PC-3 (cell line): ENCODE data around the gene THEMIS. TPM values are rescaled to one million over a fixed set of nuclear protein-coding genes. Genes with fewer than 3 reads are reported as not detected.

ENCODE experiments used
- ATAC-seq: fragments of 200-7000 bp; cut with Tn5 transposase; 2 replicates; pipeline ENCODE4 v1.9.1; 2020; ENCODE audit warnings: mild to moderate bottlenecking, moderate library complexity
- BruUV-seq: library from RNA; stranded (reverse); fragments of 400-500 nt; replicated peaks from 2 replicates; lab custom pipeline; 2021; lab: Mats Ljungman, UMichigan
- CTCF ChIA-PET: fragments of 300-600 bp; sonication (Branson Sonifier 250); formaldehyde crosslinking; loops from one replicate; lab custom pipeline; 2022; ENCODE audit warnings: antibody characterized with exemption; lab: Charles Lee
- POLR2A ChIA-PET: fragments of 300-600 bp; sonication (Branson Sonifier 250); formaldehyde crosslinking; loops from one replicate; lab custom pipeline; 2022; ENCODE audit warnings: antibody characterized with exemption; ENCODE audit not compliant: unreplicated experiment; lab: Charles Lee
- DNase-seq: peaks from one replicate; pipeline ENCODE4 v3.0.0-alpha.2; 2015
- H2AFZ ChIP-seq: fragments of 300-600 bp; sonication (generic); 2 replicates; pipeline ENCODE4 v1.6.0; 2016; ENCODE audit warnings: antibody characterized with exemption, low read length
- H3F3A ChIP-seq: fragments of 300-600 bp; sonication (generic); one replicate; pipeline ENCODE4 v1.6.0; 2017; ENCODE audit warnings: antibody characterized with exemption, low read length, control low read depth, mild to moderate bottlenecking; ENCODE audit not compliant: unreplicated experiment
- H3K27ac ChIP-seq: fragments of 300-600 bp; sonication (generic); 2 replicates; pipeline ENCODE4 v1.5.1; 2016; ENCODE audit warnings: mild to moderate bottlenecking, low read length
- H3K27me3 ChIP-seq: fragments of 300-600 bp; sonication (generic); 2 replicates; pipeline ENCODE4 v1.6.1; 2016; ENCODE audit warnings: low read length, mixed read lengths
- H3K36me3 ChIP-seq: fragments of 300-600 bp; sonication (generic); 2 replicates; pipeline ENCODE4 v1.6.1; 2016; ENCODE audit warnings: low read depth, mixed run types, low read length, mixed read lengths
- H3K4me1 ChIP-seq: fragments of 300-600 bp; sonication (generic); 2 replicates; pipeline ENCODE4 v1.5.1; 2016; ENCODE audit warnings: low read length; ENCODE audit not compliant: insufficient read depth
- H3K4me2 ChIP-seq: fragments of 300-600 bp; sonication (generic); 2 replicates; pipeline ENCODE4 v1.6.0; 2016; ENCODE audit warnings: low read length
- H3K4me3 ChIP-seq: fragments of 300-600 bp; sonication (generic); 2 replicates; pipeline ENCODE4 v1.5.1; 2016; ENCODE audit warnings: mild to moderate bottlenecking, low read length, mixed read lengths
- H3K79me2 ChIP-seq: fragments of 300-600 bp; sonication (generic); 2 replicates; pipeline ENCODE4 v1.6.1; 2017; ENCODE audit warnings: low read length, mixed read lengths
- H3K9ac ChIP-seq: fragments of 300-600 bp; sonication (generic); 2 replicates; pipeline ENCODE4 v1.6.0; 2016; ENCODE audit warnings: mild to moderate bottlenecking, low read length
- H3K9me2 ChIP-seq: fragments of 300-600 bp; sonication (generic); replicated peaks from 2 replicates; pipeline ENCODE4 v1.6.1; 2016; ENCODE audit warnings: mixed run types, low read length, mixed read lengths
- H3K9me3 ChIP-seq: fragments of 300-600 bp; sonication (generic); 2 replicates; pipeline ENCODE4 v1.6.1; 2016; ENCODE audit warnings: low read length, mixed read lengths
- H4K20me1 ChIP-seq: fragments of 300-600 bp; sonication (generic); 2 replicates; pipeline ENCODE4 v1.6.1; 2016; ENCODE audit warnings: low read length, mixed read lengths
- CTCF ChIP-seq: fragments of 300-600 bp; sonication (generic); conservative IDR thresholded peaks from 2 replicates; pipeline ENCODE4 v1.5.1; 2017; ENCODE audit warnings: antibody characterized with exemption, low read depth, mild to moderate bottlenecking, low read length
- EZH2 ChIP-seq: fragments of 300-600 bp; sonication (generic); IDR thresholded peaks from one replicate; pipeline ENCODE4 v1.6.1; 2017; ENCODE audit warnings: antibody characterized with exemption, mild to moderate bottlenecking, low read length; ENCODE audit not compliant: unreplicated experiment
- EZH2phosphoT487 ChIP-seq: fragments of 300-600 bp; sonication (generic); IDR thresholded peaks from 2 replicates; pipeline ENCODE4 v1.6.1; 2018; ENCODE audit warnings: mild to moderate bottlenecking, antibody characterized with exemption, low read length, borderline replicate concordance
- intact Hi-C: fragments of 100-400 bp; cut with micrococcal nuclease; formaldehyde crosslinking; loops from 2 replicates; pipeline ENCODE4 v1.9.0; 2023
- total RNA-seq: library from RNA; depleted of rRNA; stranded (reverse); fragments of >200 nt; gene quantifications from 2 replicates; pipeline ENCODE4 v1.2.3, GENCODE V29; 2014

The THEMIS gene
- total RNA-seq, 1 experiment from 2014 or later, result not detected

GRCh38 chr6:127775371-127775770 is 125.5 kb downstream of the THEMIS start:
- TF ChIP-seq EZH2phosphoT487, result no peak
- TF ChIP-seq CTCF, result no peak
- no peak for TF ChIP-seq EZH2
- no peaks in the 10 kb centered on the region for H3K4me1 ChIP-seq
- POLR2A ChIA-PET, result no interaction called here

GRCh38 chr6:127768745-127769144 is 132.1 kb downstream of the THEMIS start:
- no peak for ATAC-seq

More at GRCh38 chr6:127775371-127775770, 125.5 kb downstream of the THEMIS start:
- intact Hi-C loops, result no loop called here
- Histone ChIP-seq H3K9me3 (no peaks in the 10 kb centered on the region), H4K20me1 (no peaks in the 10 kb centered on the region), H3K36me3 (no peaks in the 10 kb centered on the region), H3F3A (no peaks in the 10 kb centered on the region), H3K79me2 (no peaks in the 10 kb centered on the region), H3K27me3 (no peaks in the 10 kb centered on the region), H3K27ac (no peak overlapping the region), H3K9ac (no peak overlapping the region), H3K4me2 (no peak overlapping the region), H3K9me2 (no peaks in the 10 kb centered on the region), H2AFZ (no peak overlapping the region), H3K4me3 (no peak overlapping the region)
- CTCF ChIA-PET, result no interaction called here
- no peak for ATAC-seq
- no peak for DNase-seq
- no TSS peak for BruUV-seq

More at GRCh38 chr6:127768745-127769144, 132.1 kb downstream of the THEMIS start:
- no peaks in the 10 kb centered on the region for H4K20me1 ChIP-seq
- no peak overlapping the region for H3K27ac ChIP-seq
- H3K4me1 ChIP-seq, result no peaks in the 10 kb centered on the region
- no peak overlapping the region for H3K4me2 ChIP-seq
- TF ChIP-seq EZH2phosphoT487 (no peak), EZH2 (no peak), CTCF (no peak)
- no peaks in the 10 kb centered on the region for H3K9me3 ChIP-seq
- no TSS peak for BruUV-seq
- no peaks in the 10 kb centered on the region for H3K9me2 ChIP-seq
- H3K36me3 ChIP-seq, result no peaks in the 10 kb centered on the region
- H3K9ac ChIP-seq, result no peak overlapping the region
- no peaks in the 10 kb centered on the region for H3F3A ChIP-seq
- no peak overlapping the region for H2AFZ ChIP-seq
- POLR2A ChIA-PET, result no interaction called here
- no peak for DNase-seq
- intact Hi-C loops, result no loop called here
- CTCF ChIA-PET, result no interaction called here
- no peaks in the 10 kb centered on the region for H3K79me2 ChIP-seq
- H3K4me3 ChIP-seq, result no peak overlapping the region
- H3K27me3 ChIP-seq, result no peaks in the 10 kb centered on the region
